ENCODE results near the gene PPP1R12A. TPM values are rescaled to one million over a fixed set of nuclear protein-coding genes. Genes with fewer than 3 reads are reported as not detected.

Gene PPP1R12A
- total RNA-seq, 1 experiment from 2014 or later, result 52.0 TPM

GRCh38 chr12:79944565-79944964 is 9.7 kb upstream of the PPP1R12A start:
- ChIA-PET RAD21 (ENCODE audit: low non-redundant PET in 1 of 2, low total read pairs in 2 of 2, uncharacterized antibody in 2 of 2, unreplicated experiment in 2 of 2) (no interaction called here), POLR2A (no interaction called here), CTCF (no interaction called here)
- no TSS peak for BruUV-seq (replicated peaks)
- DNase-seq (ENCODE audit: low read depth, low spot score) (no peak), ATAC-seq (no peak)
- intact Hi-C loops (cut with micrococcal nuclease), result no loop called here
- TF ChIP-seq POLR2AphosphoS5 (IDR thresholded peaks at IDR 0.05; ENCODE audit: low read depth, low read length) (no peak), ELF1 (IDR thresholded peaks at IDR 0.05; ENCODE audit: borderline replicate concordance, low read depth) (no peak), CTCF (IDR thresholded peaks at IDR 0.05 in 2 of 3, conservative IDR thresholded peaks at IDR 0.05 in 1 of 3; ENCODE audit: borderline replicate concordance in 1 of 3, insufficient read depth in 1 of 3, low read depth in 2 of 3, low read length in 2 of 3) (no peak), YY1 (IDR thresholded peaks at IDR 0.05; ENCODE audit: extremely low read depth, insufficient replicate concordance, low read depth, low read length) (no peak), ZBTB33 (IDR thresholded peaks at IDR 0.05; ENCODE audit: extremely low read depth, insufficient replicate concordance, low read length) (no peak), JUND (IDR thresholded peaks at IDR 0.05) (no peak), ZNF274 (IDR thresholded peaks at IDR 0.05; ENCODE audit: low read depth, low read length) (no peak), ATF3 (IDR thresholded peaks at IDR 0.05) (no peak), TCF7L2 (IDR thresholded peaks at IDR 0.05; ENCODE audit: borderline replicate concordance, extremely low read depth, insufficient read depth, insufficient read length) (no peak), POLR2A (IDR thresholded peaks at IDR 0.05; ENCODE audit: borderline replicate concordance, extremely low read depth, insufficient read depth, insufficient read length) (no peak), SP1 (IDR thresholded peaks at IDR 0.05; ENCODE audit: low read depth) (no peak), EGR1 (IDR thresholded peaks at IDR 0.05; ENCODE audit: low read depth) (no peak), REST (IDR thresholded peaks at IDR 0.05; ENCODE audit: low read depth) (no peak), SIN3A (IDR thresholded peaks at IDR 0.05; ENCODE audit: low read depth) (no peak), CEBPB (IDR thresholded peaks at IDR 0.05; ENCODE audit: low read depth) (no peak), EZH2phosphoT487 (IDR thresholded peaks at IDR 0.05; ENCODE audit: borderline replicate concordance) (no peak), RAD21 (IDR thresholded peaks at IDR 0.05; ENCODE audit: low read depth) (no peak)
- H3K36me3 ChIP-seq (ENCODE audit: control insufficient read depth in 1 of 2, insufficient read depth in 2 of 2, low read length in 2 of 2), result no peaks in the 10 kb centered on the region
- no peaks in the 10 kb centered on the region for H4K20me1 ChIP-seq (ENCODE audit: insufficient read depth)
- no peak overlapping the region for H2AFZ ChIP-seq (ENCODE audit: low read depth, low read length, poor library complexity, severe bottlenecking)
- no peak overlapping the region for H3K4me2 ChIP-seq (ENCODE audit: low read length)
- no peak overlapping the region for H3K4me3 ChIP-seq (replicated peaks in 1 of 2; ENCODE audit: low read depth in 1 of 2, low read length in 2 of 2)
- H3K9me3 ChIP-seq (ENCODE audit: control insufficient read depth in 1 of 2, insufficient read depth in 1 of 2, low read depth in 1 of 2, low read length in 2 of 2), result no peaks in the 10 kb centered on the region
- H3K4me1 ChIP-seq (ENCODE audit: control insufficient read depth in 1 of 2, insufficient read depth in 2 of 2, low read length in 2 of 2), result no peaks in the 10 kb centered on the region
- no peak overlapping the region for H3K27ac ChIP-seq (ENCODE audit: low read depth, low read length)
- H3K9ac ChIP-seq (ENCODE audit: low read length), result no peak overlapping the region
- H3K9me2 ChIP-seq (ENCODE audit: insufficient read depth), result no peaks in the 10 kb centered on the region
- no peaks in the 10 kb centered on the region for H3K79me2 ChIP-seq (ENCODE audit: insufficient read depth, low read length)
- no peaks in the 10 kb centered on the region for H3K27me3 ChIP-seq (ENCODE audit: insufficient read depth, low read length)
